HepG2 (cell line): ENCODE measurements around the gene RCBTB2. TPM values are rescaled to one million over a fixed set of nuclear protein-coding genes. Genes with fewer than 3 reads are reported as not detected.

Source experiments
- BCL6 ChIP-seq: IDR thresholded peaks from 2 replicates; pipeline ENCODE4 v1.6.1; 2016; ENCODE audit warnings: missing genetic modification reagents, missing compliant biosample characterization
- CREB1 ChIP-seq, 2 experiments: fragments of 450-650 bp in 1 of 2; IDR thresholded peaks; 2 replicates each; pipeline ENCODE4 v1.6.1; 2016 to 2017; ENCODE audit warnings: control low read depth in 1 of 2, mild to moderate bottlenecking in 1 of 2, missing compliant biosample characterization in 1 of 2, missing genetic modification characterization in 1 of 2
- NCOA2 ChIP-seq: sonication (generic); formaldehyde crosslinking; IDR thresholded peaks from 2 replicates; pipeline ENCODE4 v1.8.0; 2022; ENCODE audit warnings: inconsistent platforms
- SALL1 ChIP-seq: sonication (generic); formaldehyde crosslinking; IDR thresholded peaks from 2 replicates; pipeline ENCODE4 v1.8.0; 2022; ENCODE audit warnings: mild to moderate bottlenecking, missing genetic modification reagents
- SOX13 ChIP-seq, 3 experiments: fragments of 450-650 bp in 1 of 3; sonication (generic) in 1 of 3; formaldehyde crosslinking in 1 of 3; IDR thresholded peaks in 2 of 3; conservative IDR thresholded peaks in 1 of 3; 2 replicates each; pipeline versions ENCODE4 v1.5.0 to v1.6.1; 2016 to 2020; ENCODE audit warnings: antibody characterized with exemption in 1 of 3, mild to moderate bottlenecking in 1 of 3, missing compliant biosample characterization in 1 of 3, missing genetic modification reagents in 1 of 3, moderate library complexity in 1 of 3
- TEAD3 ChIP-seq: optimal IDR thresholded peaks from 2 replicates; pipeline ENCODE3; 2016; ENCODE audit warnings: borderline replicate concordance
- ZMYM3 ChIP-seq: sonication (generic); formaldehyde crosslinking; IDR thresholded peaks from 2 replicates; pipeline ENCODE4 v1.5.1; 2020; ENCODE audit warnings: mild to moderate bottlenecking, missing genetic modification reagents
- ZNF460 ChIP-seq: sonication (generic); formaldehyde crosslinking; IDR thresholded peaks from 2 replicates; pipeline ENCODE4 v1.5.1; 2020; ENCODE audit warnings: missing genetic modification reagents, mild to moderate bottlenecking, borderline replicate concordance
- ZNF776 ChIP-seq: sonication (generic); formaldehyde crosslinking; IDR thresholded peaks from 2 replicates; pipeline ENCODE4 v1.4.0; 2020; ENCODE audit warnings: mild to moderate bottlenecking, missing genetic modification reagents
- polyA plus RNA-seq, 8 experiments: library from polyadenylated mRNA; depleted of rRNA in 3 of 8; stranded (reverse) in 7 of 8; unstranded in 1 of 8; fragments of >200 nt; fragmentation: Illumina TruSeq in 4 of 8; extraction: Trizol in 4 of 8; gene quantifications; 2 replicates each; pipeline versions ENCODE4 v1.2.1 to v1.2.3, GENCODE V29; 2011 to 2016; ENCODE audit warnings: low read depth in 4 of 8, missing spikeins in 1 of 8, mixed read lengths in 1 of 8; ENCODE audit not compliant: insufficient read depth in 1 of 8
- total RNA-seq, 5 experiments: library from RNA; depleted of rRNA; stranded (reverse); fragments of >200 nt; fragmentation: Illumina TruSeq; extraction: Trizol; gene quantifications; 2 replicates each; pipeline ENCODE4 v1.2.3, GENCODE V29; 2016; ENCODE audit warnings: low read depth in 1 of 5
- TF ChIP-seq, protein P1 (sequence below): sonication (generic); formaldehyde crosslinking; conservative IDR thresholded peaks from 2 replicates; pipeline ENCODE4 v1.4.0; 2020; ENCODE audit warnings: mild to moderate bottlenecking, missing genetic modification reagents, moderate library complexity
- TF ChIP-seq, protein P2 (sequence below): sonication (generic); formaldehyde crosslinking; IDR thresholded peaks from 2 replicates; pipeline ENCODE4 v1.4.0; 2020; ENCODE audit warnings: mild to moderate bottlenecking, missing genetic modification reagents, borderline replicate concordance

RCBTB2 gene
- total and polyA plus RNA-seq, 2 of the 13 experiments (the other 11 are each of a cell fraction or from before 2014, with no cell fraction given): 1.9 to 2.7 TPM

- TF ChIP-seq, protein P1, sequence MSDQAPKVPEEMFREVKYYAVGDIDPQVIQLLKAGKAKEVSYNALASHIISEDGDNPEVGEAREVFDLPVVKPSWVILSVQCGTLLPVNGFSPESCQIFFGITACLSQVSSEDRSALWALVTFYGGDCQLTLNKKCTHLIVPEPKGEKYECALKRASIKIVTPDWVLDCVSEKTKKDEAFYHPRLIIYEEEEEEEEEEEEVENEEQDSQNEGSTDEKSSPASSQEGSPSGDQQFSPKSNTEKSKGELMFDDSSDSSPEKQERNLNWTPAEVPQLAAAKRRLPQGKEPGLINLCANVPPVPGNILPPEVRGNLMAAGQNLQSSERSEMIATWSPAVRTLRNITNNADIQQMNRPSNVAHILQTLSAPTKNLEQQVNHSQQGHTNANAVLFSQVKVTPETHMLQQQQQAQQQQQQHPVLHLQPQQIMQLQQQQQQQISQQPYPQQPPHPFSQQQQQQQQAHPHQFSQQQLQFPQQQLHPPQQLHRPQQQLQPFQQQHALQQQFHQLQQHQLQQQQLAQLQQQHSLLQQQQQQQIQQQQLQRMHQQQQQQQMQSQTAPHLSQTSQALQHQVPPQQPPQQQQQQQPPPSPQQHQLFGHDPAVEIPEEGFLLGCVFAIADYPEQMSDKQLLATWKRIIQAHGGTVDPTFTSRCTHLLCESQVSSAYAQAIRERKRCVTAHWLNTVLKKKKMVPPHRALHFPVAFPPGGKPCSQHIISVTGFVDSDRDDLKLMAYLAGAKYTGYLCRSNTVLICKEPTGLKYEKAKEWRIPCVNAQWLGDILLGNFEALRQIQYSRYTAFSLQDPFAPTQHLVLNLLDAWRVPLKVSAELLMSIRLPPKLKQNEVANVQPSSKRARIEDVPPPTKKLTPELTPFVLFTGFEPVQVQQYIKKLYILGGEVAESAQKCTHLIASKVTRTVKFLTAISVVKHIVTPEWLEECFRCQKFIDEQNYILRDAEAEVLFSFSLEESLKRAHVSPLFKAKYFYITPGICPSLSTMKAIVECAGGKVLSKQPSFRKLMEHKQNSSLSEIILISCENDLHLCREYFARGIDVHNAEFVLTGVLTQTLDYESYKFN (CRISPR knock-in tag): peak; percentile 38
- TF ChIP-seq ZNF460 (peak; percentile 79), BCL6 (peak; percentile 40; the same call in 1 of the 2 replicates), ZMYM3 (peak; percentile 36; the same call in 1 of the 2 replicates), NCOA2 (CRISPR knock-in tag) (peak; percentile 14; the same call in 1 of the 2 replicates), SALL1 (peak; percentile 42; the same call in 1 of the 2 replicates), TEAD3 (CRISPR knock-in tag) (peak; percentile 49), ZNF776 (CRISPR knock-in tag) (no peak), CREB1 (IDR thresholded peaks at IDR 0.05) (no peak), CREB1 (CRISPR knock-in tag; IDR thresholded peaks at IDR 0.05) (no peak), SOX13 (IDR thresholded peaks at IDR 0.05) (no peak), SOX13 (CRISPR knock-in tag; conservative IDR thresholded peaks at IDR 0.05 in 1 of 2, IDR thresholded peaks at IDR 0.05 in 1 of 2) (peak in 1 of 2 experiments; percentile 46; a peak in 1 of 4 replicates)
- TF ChIP-seq, protein P2, sequence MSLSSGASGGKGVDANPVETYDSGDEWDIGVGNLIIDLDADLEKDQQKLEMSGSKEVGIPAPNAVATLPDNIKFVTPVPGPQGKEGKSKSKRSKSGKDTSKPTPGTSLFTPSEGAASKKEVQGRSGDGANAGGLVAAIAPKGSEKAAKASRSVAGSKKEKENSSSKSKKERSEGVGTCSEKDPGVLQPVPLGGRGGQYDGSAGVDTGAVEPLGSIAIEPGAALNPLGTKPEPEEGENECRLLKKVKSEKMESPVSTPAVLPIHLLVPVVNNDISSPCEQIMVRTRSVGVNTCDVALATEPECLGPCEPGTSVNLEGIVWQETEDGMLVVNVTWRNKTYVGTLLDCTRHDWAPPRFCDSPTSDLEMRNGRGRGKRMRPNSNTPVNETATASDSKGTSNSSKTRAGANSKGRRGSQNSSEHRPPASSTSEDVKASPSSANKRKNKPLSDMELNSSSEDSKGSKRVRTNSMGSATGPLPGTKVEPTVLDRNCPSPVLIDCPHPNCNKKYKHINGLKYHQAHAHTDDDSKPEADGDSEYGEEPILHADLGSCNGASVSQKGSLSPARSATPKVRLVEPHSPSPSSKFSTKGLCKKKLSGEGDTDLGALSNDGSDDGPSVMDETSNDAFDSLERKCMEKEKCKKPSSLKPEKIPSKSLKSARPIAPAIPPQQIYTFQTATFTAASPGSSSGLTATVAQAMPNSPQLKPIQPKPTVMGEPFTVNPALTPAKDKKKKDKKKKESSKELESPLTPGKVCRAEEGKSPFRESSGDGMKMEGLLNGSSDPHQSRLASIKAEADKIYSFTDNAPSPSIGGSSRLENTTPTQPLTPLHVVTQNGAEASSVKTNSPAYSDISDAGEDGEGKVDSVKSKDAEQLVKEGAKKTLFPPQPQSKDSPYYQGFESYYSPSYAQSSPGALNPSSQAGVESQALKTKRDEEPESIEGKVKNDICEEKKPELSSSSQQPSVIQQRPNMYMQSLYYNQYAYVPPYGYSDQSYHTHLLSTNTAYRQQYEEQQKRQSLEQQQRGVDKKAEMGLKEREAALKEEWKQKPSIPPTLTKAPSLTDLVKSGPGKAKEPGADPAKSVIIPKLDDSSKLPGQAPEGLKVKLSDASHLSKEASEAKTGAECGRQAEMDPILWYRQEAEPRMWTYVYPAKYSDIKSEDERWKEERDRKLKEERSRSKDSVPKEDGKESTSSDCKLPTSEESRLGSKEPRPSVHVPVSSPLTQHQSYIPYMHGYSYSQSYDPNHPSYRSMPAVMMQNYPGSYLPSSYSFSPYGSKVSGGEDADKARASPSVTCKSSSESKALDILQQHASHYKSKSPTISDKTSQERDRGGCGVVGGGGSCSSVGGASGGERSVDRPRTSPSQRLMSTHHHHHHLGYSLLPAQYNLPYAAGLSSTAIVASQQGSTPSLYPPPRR (CRISPR knock-in tag): peak; percentile 18; the same call in 1 of the 2 replicates
- TF ChIP-seq, all 625 proteins: peak for 29
Measured at GRCh38 chr13:48547663-48548092, 14.8 kb upstream of the RCBTB2 start (continued).
